Stimulated activated CD4-positive, alpha-beta T cell treated with anti-CD3 and anti-CD28 coated beads, TNF-alpha, amount 100 ng/mL, for 1 hour (primary cell): Measurements from ENCODE around the gene ELF2.
"Not testable (repeated sequence)": the region's sequence is repeated elsewhere in the genome, so short reads cannot be mapped to it uniquely, and the experiment has no call there.

ENCODE experiments used
- DNase-seq, 3 donors: peaks; one replicate each; pipeline ENCODE4 v3.0.0-alpha.2; 2020; ENCODE audit warnings: low read depth in 3 of 3, low spot score in 1 of 3

Gene ELF2

GRCh38 chr4:139082750-139083606, 94.0 kb downstream of the ELF2 start:
- DNase-seq: peak; percentile 70 to 72 (median 71)

- no peak for DNase-seq
Measured at GRCh38 chr4:139078926-139079325, 98.1 kb downstream of the ELF2 start.

- DNase-seq: no peak
Measured at GRCh38 chr4:139077567-139078355, 99.3 kb downstream of the ELF2 start.

GRCh38 chr4:139076016-139076744, 100.8 kb downstream of the ELF2 start:
- DNase-seq: no peak

- DNase-seq: no peak
Measured at GRCh38 chr4:139060591-139060990, 116.4 kb downstream of the ELF2 start.

GRCh38 chr4:139059026-139059425, 118.0 kb downstream of the ELF2 start:
- not testable (repeated sequence) for DNase-seq

- DNase-seq: no peak
Measured at GRCh38 chr4:139054791-139055505, 122.1 kb downstream of the ELF2 start.

GRCh38 chr4:139053909-139054308, 123.1 kb downstream of the ELF2 start:
- no peak for DNase-seq

- no peak for DNase-seq
Measured at GRCh38 chr4:139050446-139050845, 126.6 kb downstream of the ELF2 start.

- DNase-seq: no peak
Measured at GRCh38 chr4:139048026-139048425, 129.0 kb downstream of the ELF2 start.

GRCh38 chr4:139044291-139044690, 132.7 kb downstream of the ELF2 start:
- DNase-seq: no peak

- no peak for DNase-seq
Measured at GRCh38 chr4:139042981-139043460, 134.0 kb downstream of the ELF2 start.

- DNase-seq: no peak
Measured at GRCh38 chr4:139038874-139039443, 138.1 kb downstream of the ELF2 start.

- no peak for DNase-seq
Measured at GRCh38 chr4:139036885-139037284, 140.1 kb downstream of the ELF2 start.

GRCh38 chr4:139035650-139036049, 141.4 kb downstream of the ELF2 start:
- no peak for DNase-seq

- DNase-seq: peak; percentile 42 to 56 (median 43)
Measured at GRCh38 chr4:139030614-139031235, 146.3 kb downstream of the ELF2 start.

- not testable (repeated sequence) for DNase-seq
Measured at GRCh38 chr4:139029866-139030363, 147.1 kb downstream of the ELF2 start.

GRCh38 chr4:139028191-139028661, 148.8 kb downstream of the ELF2 start:
- no peak for DNase-seq

- no peak for DNase-seq
Measured at GRCh38 chr4:139027776-139028175, 149.2 kb downstream of the ELF2 start.

- DNase-seq: no peak
Measured at GRCh38 chr4:139025841-139026240, 151.2 kb downstream of the ELF2 start.
